ENCODE measurements around the gene CPLANE2. TPM values are rescaled to one million over a fixed set of nuclear protein-coding genes. Genes with fewer than 3 reads are reported as not detected.
"Not testable (repeated sequence)": the region's sequence is repeated elsewhere in the genome, so short reads cannot be mapped to it uniquely, and the experiment has no call there.

The CPLANE2 gene
- total RNA-seq, 1 experiment from 2014 or later = 4.2 TPM

- H3K27ac Mint-ChIP-seq (ENCODE audit: unreplicated experiment) = peak overlapping the region; percentile 74
- intact Hi-C loops (cut with micrococcal nuclease; ENCODE audit: unreplicated experiment) = no loop called here
- peaks cover 27% of the 10 kb centered on the region for H3K36me3 Mint-ChIP-seq (ENCODE audit: insufficient read depth, unreplicated experiment)
- no TSS peak for BruUV-seq (replicated peaks)
- CTCF ChIA-PET = interaction anchor here (1.4 to 1.7 kb wide), 2 partner anchors 115 to 169 kb away, joined by 6 to 7 read pairs; no protein-coding TSS in a partner anchor
- H3K4me3 Mint-ChIP-seq (ENCODE audit: low read depth, unreplicated experiment) = no peak overlapping the region
- TF ChIP-seq CTCF (IDR thresholded peaks at IDR 0.05; ENCODE audit: unreplicated experiment) = no peak
- H3K9me3 Mint-ChIP-seq (ENCODE audit: low read depth, unreplicated experiment) = no peaks in the 10 kb centered on the region
- no peaks in the 10 kb centered on the region for H3K27me3 Mint-ChIP-seq (ENCODE audit: unreplicated experiment)
- H3K4me1 Mint-ChIP-seq (ENCODE audit: low read depth, unreplicated experiment) = peaks cover 35% of the 10 kb centered on the region
- DNase-seq = no peak
Measured at GRCh38 chr1:16248007-16248436, 11.0 kb upstream of the CPLANE2 start.

GRCh38 chr1:16247441-16247840 lies 10.5 kb upstream of the CPLANE2 start:
- no peak for TF ChIP-seq CTCF (IDR thresholded peaks at IDR 0.05; ENCODE audit: unreplicated experiment)
- intact Hi-C loops (cut with micrococcal nuclease; ENCODE audit: unreplicated experiment) = no loop called here
- no peak overlapping the region for H3K27ac Mint-ChIP-seq (ENCODE audit: unreplicated experiment)
- CTCF ChIA-PET = no interaction called here
- no peak overlapping the region for H3K4me3 Mint-ChIP-seq (ENCODE audit: low read depth, unreplicated experiment)
- BruUV-seq (replicated peaks) = no TSS peak
- H3K4me1 Mint-ChIP-seq (ENCODE audit: low read depth, unreplicated experiment) = peaks cover 35% of the 10 kb centered on the region
- H3K36me3 Mint-ChIP-seq (ENCODE audit: insufficient read depth, unreplicated experiment) = peaks cover 27% of the 10 kb centered on the region
- no peaks in the 10 kb centered on the region for H3K9me3 Mint-ChIP-seq (ENCODE audit: low read depth, unreplicated experiment)
- no peaks in the 10 kb centered on the region for H3K27me3 Mint-ChIP-seq (ENCODE audit: unreplicated experiment)
- no peak for DNase-seq

- CTCF ChIA-PET = no interaction called here
- Mint-ChIP-seq H3K27me3 (ENCODE audit: unreplicated experiment) (no peaks in the 10 kb centered on the region), H3K27ac (ENCODE audit: unreplicated experiment) (no peak overlapping the region), H3K9me3 (ENCODE audit: low read depth, unreplicated experiment) (no peaks in the 10 kb centered on the region), H3K36me3 (ENCODE audit: insufficient read depth, unreplicated experiment) (peaks cover 27% of the 10 kb centered on the region), H3K4me3 (ENCODE audit: low read depth, unreplicated experiment) (no peak overlapping the region), H3K4me1 (ENCODE audit: low read depth, unreplicated experiment) (peaks cover 32% of the 10 kb centered on the region)
- intact Hi-C loops (cut with micrococcal nuclease; ENCODE audit: unreplicated experiment) = no loop called here
- TF ChIP-seq CTCF (IDR thresholded peaks at IDR 0.05; ENCODE audit: unreplicated experiment) = no peak
- no TSS peak for BruUV-seq (replicated peaks)
- no peak for DNase-seq
Measured at GRCh38 chr1:16246961-16247360, 10.0 kb upstream of the CPLANE2 start.

GRCh38 chr1:16246239-16246638 lies 9.3 kb upstream of the CPLANE2 start:
- Mint-ChIP-seq H3K4me1 (ENCODE audit: low read depth, unreplicated experiment) (peaks cover 26% of the 10 kb centered on the region), H3K36me3 (ENCODE audit: insufficient read depth, unreplicated experiment) (peaks cover 27% of the 10 kb centered on the region)
- H3K9me3 Mint-ChIP-seq (ENCODE audit: low read depth, unreplicated experiment); DNase-seq; H3K27ac Mint-ChIP-seq (ENCODE audit: unreplicated experiment); intact Hi-C loops (cut with micrococcal nuclease; ENCODE audit: unreplicated experiment); H3K4me3 Mint-ChIP-seq (ENCODE audit: low read depth, unreplicated experiment); BruUV-seq (replicated peaks); H3K27me3 Mint-ChIP-seq (ENCODE audit: unreplicated experiment): not testable (repeated sequence)
- CTCF ChIA-PET = interaction anchor here (0.7 to 1.1 kb wide), 2 partner anchors 29 to 69 kb away, joined by 3 read pairs; no protein-coding TSS in a partner anchor

GRCh38 chr1:16245476-16246196 lies 8.7 kb upstream of the CPLANE2 start:
- BruUV-seq (replicated peaks) = no TSS peak
- TF ChIP-seq CTCF (IDR thresholded peaks at IDR 0.05; ENCODE audit: unreplicated experiment) = no peak
- peaks cover 26% of the 10 kb centered on the region for H3K4me1 Mint-ChIP-seq (ENCODE audit: low read depth, unreplicated experiment)
- DNase-seq = no peak
- CTCF ChIA-PET = interaction anchor here (0.7 to 1.2 kb wide), 3 partner anchors 29 to 70 kb away, joined by 3 read pairs; no protein-coding TSS in a partner anchor
- intact Hi-C loops (cut with micrococcal nuclease; ENCODE audit: unreplicated experiment) = loop anchor here (2.0 kb wide), 1 partner anchor 167 kb away; no protein-coding TSS in a partner anchor
- no peak overlapping the region for H3K4me3 Mint-ChIP-seq (ENCODE audit: low read depth, unreplicated experiment)
- H3K36me3 Mint-ChIP-seq (ENCODE audit: insufficient read depth, unreplicated experiment) = peaks cover 27% of the 10 kb centered on the region
- H3K9me3 Mint-ChIP-seq (ENCODE audit: low read depth, unreplicated experiment) = no peaks in the 10 kb centered on the region
- H3K27ac Mint-ChIP-seq (ENCODE audit: unreplicated experiment) = no peak overlapping the region
- H3K27me3 Mint-ChIP-seq (ENCODE audit: unreplicated experiment) = no peaks in the 10 kb centered on the region

Measured in Calu3 (cell line).